ENCODE measurements around the gene AK8.

AK8 gene

GRCh38 chr9:132679946-132680625, 198.0 kb downstream of the AK8 start:
- FAIRE-seq (no peak), DNase-seq (ENCODE audit: insufficient read length, low spot score) (no peak)

DNA sequence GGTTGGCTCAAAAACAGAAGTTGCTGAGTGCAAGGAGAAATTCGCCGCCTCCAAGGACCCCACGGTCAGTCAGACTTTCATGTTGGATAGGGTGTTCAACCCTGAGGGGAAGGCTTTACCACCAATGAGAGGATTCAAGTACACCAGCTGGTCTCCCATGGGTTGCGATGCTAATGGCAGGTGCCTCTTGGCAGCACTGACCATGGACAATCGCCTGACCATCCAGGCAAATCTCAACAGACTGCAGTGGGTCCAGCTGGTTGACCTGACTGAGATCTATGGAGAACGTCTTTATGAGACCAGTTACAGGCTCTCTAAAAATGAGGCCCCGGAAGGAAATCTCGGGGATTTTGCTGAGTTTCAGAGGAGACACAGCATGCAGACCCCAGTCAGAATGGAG, 200.1 kb downstream of the AK8 start:
- DNase-seq (ENCODE audit: insufficient read length, low spot score) (no peak), FAIRE-seq (no peak)

Measured in GM19239 (cell line).